GM12891 (cell line): ENCODE measurements around the gene TBL1XR1.

Experiments used
- PAX5 ChIP-seq: IDR thresholded peaks from 2 replicates; pipeline ENCODE4 v1.6.1; 2011; ENCODE audit warnings: low read length, moderate library complexity, mild to moderate bottlenecking; ENCODE audit not compliant: insufficient read depth, severe bottlenecking
- POLR2A ChIP-seq: IDR thresholded peaks from 2 replicates; pipeline ENCODE4 v1.6.1; 2011; ENCODE audit warnings: low read depth, low read length, control low read depth
- POLR2AphosphoS5 ChIP-seq: IDR thresholded peaks from 2 replicates; pipeline ENCODE4 v1.6.1; 2011; ENCODE audit warnings: low read depth, low read length, control low read depth
- POU2F2 ChIP-seq: IDR thresholded peaks from 2 replicates; pipeline ENCODE4 v1.6.1; 2011; ENCODE audit warnings: low read depth, mild to moderate bottlenecking, control low read depth, low read length, moderate library complexity
- SPI1 ChIP-seq: IDR thresholded peaks from 2 replicates; pipeline ENCODE4 v1.6.1; 2011; ENCODE audit warnings: low read depth, low read length, control low read depth
- TAF1 ChIP-seq: IDR thresholded peaks from 2 replicates; pipeline ENCODE4 v1.6.1; 2011; ENCODE audit warnings: low read depth, low read length, control low read depth

DNA sequence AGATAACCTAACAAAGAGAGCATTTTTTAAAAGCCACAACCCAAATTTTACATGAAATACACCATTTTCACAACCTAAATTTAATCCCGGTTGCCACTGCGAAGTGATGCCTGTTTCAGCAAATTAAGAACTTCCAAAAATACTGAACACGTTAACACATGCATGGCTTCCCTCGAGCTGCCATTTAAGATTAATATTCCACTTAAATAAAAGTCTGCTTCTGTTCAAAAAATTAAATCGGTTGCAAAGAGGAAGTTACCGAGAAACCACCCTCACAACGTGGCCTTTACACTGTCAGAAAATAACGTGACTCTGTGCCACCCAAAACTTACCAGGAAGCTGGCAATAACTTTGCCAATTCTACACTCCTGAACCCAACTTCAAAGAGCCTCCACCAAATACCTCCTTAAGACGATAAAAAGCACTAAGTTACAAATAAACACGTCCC lies 1.2 kb downstream of the TBL1XR1 start:
- no peak for TF ChIP-seq POLR2A
- TF ChIP-seq TAF1: no peak
- no peak for TF ChIP-seq POLR2AphosphoS5
- TF ChIP-seq SPI1: no peak
- no peak for TF ChIP-seq POU2F2
- TF ChIP-seq PAX5: no peak
